DOHH2 (cell line): Measurements from ENCODE around the gene CTPS1.

Experiments
- H3F3A ChIP-seq: fragments of 200-600 bp; sonication (generic), shearing (Covaris generic); 2 replicates; pipeline ENCODE4 v1.6.0; 2016; ENCODE audit warnings: antibody characterized with exemption, mild to moderate bottlenecking; ENCODE audit not compliant: control insufficient read depth, insufficient read depth
- H3K27ac ChIP-seq: fragments of 200-600 bp; sonication (generic); 2 replicates; pipeline ENCODE4 v1.5.1; 2014; ENCODE audit warnings: low read depth, mild to moderate bottlenecking, low read length, moderate library complexity
- H3K27me3 ChIP-seq: fragments of 200-600 bp; sonication (generic); 2 replicates; pipeline ENCODE4 v1.6.1; 2014; ENCODE audit warnings: mild to moderate bottlenecking, low read length, mixed read lengths; ENCODE audit not compliant: control insufficient read depth
- H3K36me3 ChIP-seq: fragments of 200-600 bp; sonication (generic); 2 replicates; pipeline ENCODE4 v1.6.1; 2014; ENCODE audit warnings: mild to moderate bottlenecking, low read length, moderate library complexity, mixed read lengths; ENCODE audit not compliant: control insufficient read depth
- H3K4me1 ChIP-seq: fragments of 200-600 bp; sonication (generic); 2 replicates; pipeline ENCODE4 v1.6.1; 2014; ENCODE audit warnings: mild to moderate bottlenecking, low read length, mixed read lengths; ENCODE audit not compliant: control insufficient read depth
- H3K4me2 ChIP-seq: fragments of 200-600 bp; sonication (generic); 2 replicates; pipeline ENCODE4 v1.6.0; 2014; ENCODE audit warnings: mild to moderate bottlenecking, low read length, moderate library complexity
- H3K4me3 ChIP-seq: fragments of 200-600 bp; sonication (generic); 2 replicates; pipeline ENCODE4 v1.5.1; 2014; ENCODE audit warnings: mild to moderate bottlenecking, low read length, mixed read lengths
- H3K79me2 ChIP-seq: fragments of 200-600 bp; sonication (generic); 2 replicates; pipeline ENCODE4 v1.6.1; 2014; ENCODE audit warnings: mild to moderate bottlenecking, low read length, mixed read lengths; ENCODE audit not compliant: control insufficient read depth
- H3K9me2 ChIP-seq: fragments of 200-600 bp; sonication (generic); replicated peaks from 2 replicates; pipeline ENCODE4 v1.6.1; 2014; ENCODE audit warnings: mild to moderate bottlenecking, low read length, mixed read lengths; ENCODE audit not compliant: control insufficient read depth
- H3K9me3 ChIP-seq: fragments of 200-600 bp; sonication (generic); 2 replicates; pipeline ENCODE4 v1.6.1; 2014; ENCODE audit warnings: antibody characterized with exemption, low read length, mixed read lengths; ENCODE audit not compliant: control insufficient read depth, insufficient read depth
- H4K20me1 ChIP-seq: fragments of 200-600 bp; sonication (generic); 2 replicates; pipeline ENCODE4 v1.6.0; 2014; ENCODE audit warnings: low read depth, mild to moderate bottlenecking, antibody characterized with exemption, low read length, moderate library complexity; ENCODE audit not compliant: control insufficient read depth, insufficient read depth
- EZH2phosphoT487 ChIP-seq: fragments of 200-600 bp; sonication (generic); IDR thresholded peaks from 2 replicates; pipeline ENCODE4 v1.6.1; 2017; ENCODE audit warnings: borderline replicate concordance, mild to moderate bottlenecking, antibody characterized with exemption, low read length, moderate library complexity, mixed read lengths
- TF ChIP-seq, protein P1 (sequence below): fragments of 200-600 bp; sonication (generic); IDR thresholded peaks from one replicate; pipeline ENCODE4 v1.5.1; 2014; ENCODE audit warnings: antibody characterized with exemption, mild to moderate bottlenecking, low read depth, low read length; ENCODE audit not compliant: poor library complexity, severe bottlenecking

Gene CTPS1

GRCh38 chr1:41017141-41018017 is 37.9 kb downstream of the CTPS1 start:
- no peaks in the 10 kb centered on the region for H3K79me2 ChIP-seq
- no peaks in the 10 kb centered on the region for H3K27me3 ChIP-seq
- no peaks in the 10 kb centered on the region for H3K9me2 ChIP-seq
- no peak overlapping the region for H3K4me2 ChIP-seq
- peaks cover 12% of the 10 kb centered on the region; the same call in 1 of the 2 replicates for H4K20me1 ChIP-seq
- H3K36me3 ChIP-seq = peaks cover 60% of the 10 kb centered on the region
- peaks cover 11% of the 10 kb centered on the region for H3F3A ChIP-seq
- no peak overlapping the region for H3K27ac ChIP-seq
- H3K4me3 ChIP-seq = no peak overlapping the region
- no peaks in the 10 kb centered on the region for H3K9me3 ChIP-seq
- TF ChIP-seq EZH2phosphoT487 = no peak
- TF ChIP-seq, protein P1, sequence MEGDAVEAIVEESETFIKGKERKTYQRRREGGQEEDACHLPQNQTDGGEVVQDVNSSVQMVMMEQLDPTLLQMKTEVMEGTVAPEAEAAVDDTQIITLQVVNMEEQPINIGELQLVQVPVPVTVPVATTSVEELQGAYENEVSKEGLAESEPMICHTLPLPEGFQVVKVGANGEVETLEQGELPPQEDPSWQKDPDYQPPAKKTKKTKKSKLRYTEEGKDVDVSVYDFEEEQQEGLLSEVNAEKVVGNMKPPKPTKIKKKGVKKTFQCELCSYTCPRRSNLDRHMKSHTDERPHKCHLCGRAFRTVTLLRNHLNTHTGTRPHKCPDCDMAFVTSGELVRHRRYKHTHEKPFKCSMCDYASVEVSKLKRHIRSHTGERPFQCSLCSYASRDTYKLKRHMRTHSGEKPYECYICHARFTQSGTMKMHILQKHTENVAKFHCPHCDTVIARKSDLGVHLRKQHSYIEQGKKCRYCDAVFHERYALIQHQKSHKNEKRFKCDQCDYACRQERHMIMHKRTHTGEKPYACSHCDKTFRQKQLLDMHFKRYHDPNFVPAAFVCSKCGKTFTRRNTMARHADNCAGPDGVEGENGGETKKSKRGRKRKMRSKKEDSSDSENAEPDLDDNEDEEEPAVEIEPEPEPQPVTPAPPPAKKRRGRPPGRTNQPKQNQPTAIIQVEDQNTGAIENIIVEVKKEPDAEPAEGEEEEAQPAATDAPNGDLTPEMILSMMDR = no peak
- no peaks in the 10 kb centered on the region for H3K4me1 ChIP-seq

DNA sequence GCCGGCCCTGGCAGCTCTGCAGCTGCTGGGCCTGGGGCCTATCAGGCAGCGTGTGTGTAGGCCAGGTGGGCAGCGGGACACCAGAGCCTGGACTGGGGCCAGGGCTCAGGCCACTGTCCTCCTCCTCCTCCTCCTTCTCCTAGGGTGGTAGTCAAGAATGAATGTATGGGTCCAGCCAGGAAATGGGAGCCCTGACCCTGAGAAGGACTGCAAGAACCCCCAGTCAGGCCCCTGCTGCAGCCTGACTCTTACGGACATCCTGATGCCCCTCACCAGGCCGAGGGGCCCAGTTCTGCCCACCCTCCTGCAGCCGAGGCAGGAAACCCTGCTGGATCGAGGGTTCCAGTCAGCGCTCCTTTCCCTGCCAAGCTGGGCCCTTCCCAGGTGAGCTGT is 38.5 kb downstream of the CTPS1 start:
- Histone ChIP-seq H3K79me2 (no peaks in the 10 kb centered on the region), H3K27me3 (no peaks in the 10 kb centered on the region), H3K4me2 (no peak overlapping the region), H4K20me1 (peaks cover 12% of the 10 kb centered on the region; the same call in 1 of the 2 replicates), H3K4me3 (no peak overlapping the region), H3K4me1 (no peaks in the 10 kb centered on the region), H3K9me3 (no peaks in the 10 kb centered on the region), H3K36me3 (peaks cover 55% of the 10 kb centered on the region), H3F3A (peaks cover 11% of the 10 kb centered on the region), H3K27ac (no peak overlapping the region), H3K9me2 (no peaks in the 10 kb centered on the region)
- TF ChIP-seq, protein P1 = no peak
- no peak for TF ChIP-seq EZH2phosphoT487

DNA sequence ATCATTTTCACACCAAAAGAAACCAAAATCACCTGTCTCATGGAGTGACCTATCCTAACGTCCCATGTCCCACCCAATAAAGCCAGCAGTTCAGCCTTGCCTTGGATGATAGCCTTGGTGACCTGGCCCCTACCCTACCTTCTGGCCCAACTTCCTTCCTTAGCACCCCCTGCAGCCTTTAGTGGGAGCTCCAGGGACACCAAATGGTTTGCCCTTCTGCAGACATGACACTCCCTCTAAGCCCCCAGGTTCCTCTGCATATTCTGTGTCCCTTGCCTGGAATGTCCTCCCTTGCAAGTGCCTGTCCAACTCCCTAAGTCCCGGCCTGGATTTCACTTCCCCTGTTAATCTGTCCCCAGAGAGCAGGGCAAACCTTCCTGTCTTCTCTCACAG is 39.9 kb downstream of the CTPS1 start:
- Histone ChIP-seq H3K9me3 (no peaks in the 10 kb centered on the region), H3K4me2 (no peak overlapping the region), H3K27me3 (no peaks in the 10 kb centered on the region), H3K4me1 (no peaks in the 10 kb centered on the region), H4K20me1 (peaks cover 10% of the 10 kb centered on the region; the same call in 1 of the 2 replicates), H3K27ac (no peak overlapping the region), H3K79me2 (no peaks in the 10 kb centered on the region), H3K36me3 (peaks cover 44% of the 10 kb centered on the region), H3K4me3 (no peak overlapping the region), H3K9me2 (no peaks in the 10 kb centered on the region), H3F3A (peaks cover 12% of the 10 kb centered on the region)
- TF ChIP-seq, protein P1 = no peak
- no peak for TF ChIP-seq EZH2phosphoT487
